GM12875 (cell line): ENCODE measurements around the gene BCAM.

Source experiments
- H3K4me3 ChIP-seq: one replicate; pipeline ENCODE4 v1.5.1; 2011; ENCODE audit warnings: low read depth, low read length, control low read depth
- TF ChIP-seq, protein P1 (sequence below): IDR thresholded peaks from 2 replicates; pipeline ENCODE4 v1.5.1; 2011; ENCODE audit warnings: low read depth, mild to moderate bottlenecking, control low read depth, inconsistent platforms, low read length, moderate library complexity, borderline replicate concordance; ENCODE audit not compliant: insufficient read depth

The BCAM gene

DNA sequence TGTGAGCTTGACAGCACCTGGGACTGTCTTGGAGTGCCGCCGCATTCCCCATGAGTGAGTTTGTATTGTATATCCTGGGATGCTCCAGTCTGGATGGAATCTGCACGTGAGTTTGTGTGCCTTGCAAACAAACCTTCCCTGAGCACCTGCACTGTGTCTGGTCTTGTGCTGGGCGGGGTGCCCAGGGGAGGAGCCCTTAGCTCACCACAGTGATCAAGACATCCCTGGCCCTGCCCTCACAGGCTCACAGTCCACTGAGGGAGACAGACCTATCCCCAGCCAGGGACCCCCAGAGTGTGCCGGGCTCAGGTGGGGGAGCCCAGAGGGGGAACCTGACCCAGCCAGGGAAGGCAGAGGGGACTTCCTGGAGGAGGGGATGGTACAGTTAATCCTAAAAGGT, 1.7 kb upstream of the BCAM start:
- no peak overlapping the region for H3K4me3 ChIP-seq
- TF ChIP-seq, protein P1, sequence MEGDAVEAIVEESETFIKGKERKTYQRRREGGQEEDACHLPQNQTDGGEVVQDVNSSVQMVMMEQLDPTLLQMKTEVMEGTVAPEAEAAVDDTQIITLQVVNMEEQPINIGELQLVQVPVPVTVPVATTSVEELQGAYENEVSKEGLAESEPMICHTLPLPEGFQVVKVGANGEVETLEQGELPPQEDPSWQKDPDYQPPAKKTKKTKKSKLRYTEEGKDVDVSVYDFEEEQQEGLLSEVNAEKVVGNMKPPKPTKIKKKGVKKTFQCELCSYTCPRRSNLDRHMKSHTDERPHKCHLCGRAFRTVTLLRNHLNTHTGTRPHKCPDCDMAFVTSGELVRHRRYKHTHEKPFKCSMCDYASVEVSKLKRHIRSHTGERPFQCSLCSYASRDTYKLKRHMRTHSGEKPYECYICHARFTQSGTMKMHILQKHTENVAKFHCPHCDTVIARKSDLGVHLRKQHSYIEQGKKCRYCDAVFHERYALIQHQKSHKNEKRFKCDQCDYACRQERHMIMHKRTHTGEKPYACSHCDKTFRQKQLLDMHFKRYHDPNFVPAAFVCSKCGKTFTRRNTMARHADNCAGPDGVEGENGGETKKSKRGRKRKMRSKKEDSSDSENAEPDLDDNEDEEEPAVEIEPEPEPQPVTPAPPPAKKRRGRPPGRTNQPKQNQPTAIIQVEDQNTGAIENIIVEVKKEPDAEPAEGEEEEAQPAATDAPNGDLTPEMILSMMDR: no peak

DNA sequence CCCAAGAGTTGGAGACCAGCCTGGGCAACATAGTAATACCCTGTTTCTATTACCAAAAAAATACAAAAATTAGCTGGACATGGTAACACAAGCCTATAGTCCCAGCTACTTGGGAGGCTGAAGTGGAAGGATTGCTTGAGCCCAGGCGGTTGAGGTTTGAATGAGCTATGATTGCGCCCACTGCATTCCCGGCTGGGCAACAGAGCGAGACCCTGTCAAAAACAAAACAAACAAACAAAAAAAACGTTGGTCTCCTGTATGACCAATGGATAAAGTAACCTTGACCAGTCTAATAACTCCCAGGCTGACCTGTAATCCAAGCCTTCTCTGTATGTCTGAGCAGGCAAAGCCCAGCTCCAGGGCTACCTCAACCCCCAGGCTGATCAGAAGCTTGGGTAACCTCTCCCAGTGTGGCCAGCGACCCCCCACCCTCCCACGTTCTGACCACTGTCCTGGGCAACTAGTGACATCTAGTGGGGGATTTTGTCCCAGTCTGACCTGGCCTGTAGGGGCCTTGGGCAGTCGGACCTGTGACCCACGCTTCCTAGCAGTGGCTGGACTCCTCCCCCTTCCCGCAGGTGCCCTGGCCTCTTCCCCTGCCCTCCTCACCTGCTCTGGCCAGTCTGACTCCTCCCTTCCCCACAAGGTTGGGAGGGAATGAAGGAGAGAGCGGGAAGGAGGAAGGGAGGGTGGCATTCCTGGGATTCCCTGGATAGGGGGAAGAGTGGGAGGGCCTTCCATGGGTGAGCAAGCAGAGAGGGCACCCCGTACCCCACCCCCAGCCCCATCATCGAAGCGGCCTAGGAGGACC, 1.0 kb upstream of the BCAM start:
- H3K4me3 ChIP-seq: no peak overlapping the region
- TF ChIP-seq, protein P1: 0 out of 2 replicates have a peak, but pooled peaks have one; percentile 27

DNA sequence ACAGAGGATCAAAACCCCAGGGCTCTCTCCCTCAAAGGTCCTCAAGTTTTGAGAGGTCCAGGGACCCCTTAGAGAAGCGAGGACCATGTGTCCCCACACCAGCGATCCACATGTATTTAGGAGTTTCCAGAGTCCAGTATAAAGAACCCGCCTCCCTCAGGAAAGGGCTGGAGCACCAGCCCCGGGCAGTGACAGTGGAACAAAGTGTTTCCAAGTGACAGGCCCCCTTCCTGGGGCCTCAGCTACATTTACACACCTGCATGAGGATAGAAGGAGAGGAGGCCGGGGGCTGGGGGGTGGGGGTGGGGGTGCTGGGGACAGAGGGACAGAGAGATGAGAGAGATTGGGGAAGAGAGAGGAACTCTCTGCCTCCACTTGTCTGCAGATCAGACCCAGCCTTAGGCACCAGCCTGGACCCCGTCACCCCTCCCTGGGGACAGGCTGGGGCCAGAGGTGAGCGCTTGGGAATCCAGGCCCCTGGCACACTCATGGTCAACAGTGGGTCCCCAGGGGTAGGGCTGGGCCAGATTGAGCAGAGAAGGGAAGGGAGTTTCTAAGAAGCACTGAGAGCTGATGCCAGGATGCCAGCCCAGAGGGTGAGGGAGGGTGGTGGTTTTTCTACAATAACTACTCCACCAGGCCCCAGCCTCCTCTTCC, 802 bp downstream of the BCAM start:
- H3K4me3 ChIP-seq: no peak overlapping the region
- TF ChIP-seq, protein P1: no peak

GRCh38 chr19:44810234-44811121, 1.6 kb downstream of the BCAM start:
- TF ChIP-seq, protein P1: no peak
- no peak overlapping the region for H3K4me3 ChIP-seq

DNA sequence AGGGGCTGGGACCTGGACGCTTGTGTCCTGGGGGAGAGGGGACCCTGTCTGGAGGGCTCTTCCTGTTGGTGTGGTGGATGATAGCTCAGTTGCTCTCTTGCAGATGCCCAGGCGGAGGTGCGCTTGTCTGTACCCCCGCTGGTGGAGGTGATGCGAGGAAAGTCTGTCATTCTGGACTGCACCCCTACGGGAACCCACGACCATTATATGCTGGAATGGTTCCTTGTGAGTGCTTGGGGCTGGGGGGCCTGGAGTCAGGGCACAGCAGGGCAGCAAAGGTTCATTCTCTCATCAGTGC, 2.2 kb downstream of the BCAM start:
- H3K4me3 ChIP-seq: no peak overlapping the region
- TF ChIP-seq, protein P1: no peak

GRCh38 chr19:44812142-44812718, 3.3 kb downstream of the BCAM start:
- TF ChIP-seq, protein P1: no peak

More at GRCh38 chr19:44812142-44812718, 3.3 kb downstream of the BCAM start:
- H3K4me3 ChIP-seq: no peak overlapping the region
